KG1 (cell line): ENCODE data around the gene AK6.
"Not testable (repeated sequence)": the region's sequence is repeated elsewhere in the genome, so short reads cannot be mapped to it uniquely, and the experiment has no call there.

Experiments
- DNase-seq: peaks from one replicate; lab custom pipeline; 2025; lab: John Stamatoyannopoulos, UW

AK6 gene

GRCh38 chr5:69369340-69370121 lies at the start of gene AK6, which contains the start of the genes RAD17 and TAF9:
Gene AK6, minus strand, starts transcription at chr5:69369520. Its CDS starts 30 bp downstream, at chr5:69369490.
Gene RAD17, plus strand, starts transcription at chr5:69369818. Its CDS starts 2,391 bp downstream, at chr5:69372209.
Gene TAF9, minus strand, starts transcription at chr5:69369520. Its CDS starts 3,783 bp downstream, at chr5:69365737.
- DNase-seq, result peak; percentile 91

GRCh38 chr5:69418554-69418953 lies 49.2 kb upstream of the AK6 start:
- DNase-seq, result no peak

- no peak for DNase-seq
Observed at GRCh38 chr5:69416699-69417098, 47.4 kb upstream of the AK6 start.

GRCh38 chr5:69416180-69416579 lies 46.9 kb upstream of the AK6 start:
- DNase-seq, result no peak

- DNase-seq, result no peak
Observed at GRCh38 chr5:69415584-69415958, 46.3 kb upstream of the AK6 start.

GRCh38 chr5:69414885-69415583 lies 45.7 kb upstream of the AK6 start, which contains the start of gene MARVELD2:
Gene MARVELD2, plus strand, starts transcription at chr5:69415116. Its CDS starts 4,270 bp downstream, at chr5:69419386.
- no peak for DNase-seq

GRCh38 chr5:69404659-69405330 lies 35.5 kb upstream of the AK6 start:
- no peak for DNase-seq

- no peak for DNase-seq
Observed at GRCh38 chr5:69378376-69378775, 9.1 kb upstream of the AK6 start.

GRCh38 chr5:69374911-69375446 lies 5.7 kb upstream of the AK6 start:
- DNase-seq, result no peak

- no peak for DNase-seq
Observed at GRCh38 chr5:69372394-69372793, 3.1 kb upstream of the AK6 start.

GRCh38 chr5:69370335-69370734 lies 1.0 kb upstream of the AK6 start:
- DNase-seq, result not testable (repeated sequence)

- DNase-seq, result peak; percentile 37
Observed at GRCh38 chr5:69368458-69369339, 621 bp downstream of the AK6 start.

- DNase-seq, result no peak
Observed at GRCh38 chr5:69367697-69368279, 1.5 kb downstream of the AK6 start.

GRCh38 chr5:69364850-69365249 lies 4.5 kb downstream of the AK6 start:
- no peak for DNase-seq

GRCh38 chr5:69364414-69364813 lies 4.9 kb downstream of the AK6 start:
- DNase-seq, result peak; percentile 2

GRCh38 chr5:69360442-69360841 lies 8.9 kb downstream of the AK6 start:
- DNase-seq, result no peak

GRCh38 chr5:69359699-69360098 lies 9.6 kb downstream of the AK6 start:
- no peak for DNase-seq

GRCh38 chr5:69350664-69351063 lies 18.7 kb downstream of the AK6 start:
- DNase-seq, result no peak

GRCh38 chr5:69343083-69343482 lies 26.2 kb downstream of the AK6 start:
- no peak for DNase-seq

- no peak for DNase-seq
Observed at GRCh38 chr5:69341520-69342161, 27.7 kb downstream of the AK6 start.
